Uterus (tissue), 4 donors: ENCODE results near the gene GJC2. TPM values are rescaled to one million over a fixed set of nuclear protein-coding genes. Genes with fewer than 3 reads are reported as not detected.

ENCODE experiments used
- DNase-seq, 2 donors: peaks; one replicate each; pipeline ENCODE4 v3.0.0-alpha.2; 2019 to 2020
- H3K27ac ChIP-seq, 2 donors: fragments of 200-600 bp; sonication (generic); 1 replicate in 1 of 2; 2 replicates in 1 of 2; pipeline ENCODE4 v1.5.1; 2016 to 2018
- H3K27me3 ChIP-seq, 2 donors: fragments of 200-600 bp; sonication (generic); one replicate each; pipeline ENCODE4 v1.5.1; 2018 to 2019; ENCODE audit warnings: control low read depth in 1 of 2
- H3K36me3 ChIP-seq, 2 donors: fragments of 200-600 bp; sonication (generic); one replicate each; pipeline ENCODE4 v1.5.1; 2019; ENCODE audit warnings: control low read depth in 1 of 2
- H3K4me1 ChIP-seq, 2 donors: fragments of 200-600 bp; sonication (generic); one replicate each; pipeline ENCODE4 v1.5.1; 2018 to 2019; ENCODE audit warnings: control low read depth in 1 of 2
- H3K4me3 ChIP-seq, 2 donors: fragments of 200-600 bp; sonication (generic); 1 replicate in 1 of 2; 2 replicates in 1 of 2; pipeline ENCODE4 v1.5.1; 2018 to 2019; ENCODE audit warnings: mild to moderate bottlenecking in 1 of 2
- H3K9me3 ChIP-seq, 2 donors: fragments of 200-600 bp; sonication (generic); one replicate each; pipeline ENCODE4 v1.5.1; 2019; ENCODE audit warnings: control low read depth in 1 of 2
- CTCF ChIP-seq, 4 experiments: fragments of 200-600 bp in 2 of 4; fragments of 450-650 bp in 2 of 4; sonication (generic) in 2 of 4; IDR thresholded peaks; one replicate each; pipeline ENCODE4 v1.5.1; 2016 to 2019; ENCODE audit warnings: antibody characterized with exemption in 4 of 4, mild to moderate bottlenecking in 2 of 4, moderate library complexity in 1 of 4
- POLR2A ChIP-seq, 2 donors: fragments of 450-650 bp; IDR thresholded peaks; one replicate each; pipeline ENCODE4 v1.6.1; 2016; ENCODE audit warnings: antibody characterized with exemption in 2 of 2, mild to moderate bottlenecking in 1 of 2, moderate library complexity in 1 of 2
- intact Hi-C: fragments of 100-400 bp; cut with DNase I; formaldehyde crosslinking; loops from one replicate; pipeline ENCODE4 v1.15.1; 2023; ENCODE audit warnings: low total_unique reads
- total RNA-seq, 4 donors: library from RNA; depleted of rRNA in 3 of 4; stranded (reverse); fragments of >200 nt in 3 of 4; gene quantifications; one replicate each; pipeline versions ENCODE4 v1.1.0 to v1.2.4, GENCODE V29; 2014 to 2023
- donor health status: DM: yes; HTN: yes; CAD: no.

Gene GJC2
- total RNA-seq, 4 donors from 2014 or later, result 2.6 to 25.8 (median 10.7) TPM

- TF ChIP-seq POLR2A (IDR thresholded peaks at IDR 0.05), result no peak
- no peak for TF ChIP-seq CTCF (IDR thresholded peaks at IDR 0.05)
- peaks cover 16 to 48% of the 10 kb centered on the region in 2 donors for H3K4me1 ChIP-seq
These were observed 2.5 kb upstream of the GJC2 start for GRCh38 chr1:228147151-228147693.

GRCh38 chr1:228147768-228148167 lies 2.0 kb upstream of the GJC2 start:
- no peak for TF ChIP-seq CTCF (IDR thresholded peaks at IDR 0.05)
- TF ChIP-seq POLR2A (IDR thresholded peaks at IDR 0.05), result no peak
- Histone ChIP-seq H3K27me3 (no peaks in the 10 kb centered on the region), H3K9me3 (no peaks in the 10 kb centered on the region), H3K4me1 (peaks cover 16 to 43% of the 10 kb centered on the region in 2 donors), H3K27ac (peak overlapping the region; percentile 88 to 91), H3K36me3 (no peaks in the 10 kb centered on the region), H3K4me3 (no peak overlapping the region)
- intact Hi-C loops, result no loop called here
- no peak for DNase-seq

More at GRCh38 chr1:228147151-228147693, 2.5 kb upstream of the GJC2 start:
- Histone ChIP-seq H3K36me3 (no peaks in the 10 kb centered on the region), H3K27ac (peak overlapping the region in 1 of 2 donors; percentile 88), H3K9me3 (no peaks in the 10 kb centered on the region), H3K27me3 (no peaks in the 10 kb centered on the region), H3K4me3 (no peak overlapping the region)
- intact Hi-C loops, result no loop called here
- no peak for DNase-seq

- Histone ChIP-seq H3K27me3 (no peaks in the 10 kb centered on the region), H3K36me3 (no peaks in the 10 kb centered on the region), H3K9me3 (no peaks in the 10 kb centered on the region), H3K4me3 (no peak overlapping the region), H3K4me1 (peaks cover 16 to 41% of the 10 kb centered on the region in 2 donors), H3K27ac (peak overlapping the region; percentile 88 to 91)
- intact Hi-C loops, result no loop called here
- peak; percentile 36 to 47 for DNase-seq
- TF ChIP-seq CTCF (IDR thresholded peaks at IDR 0.05) (no peak), POLR2A (IDR thresholded peaks at IDR 0.05) (no peak)
These were observed 1.4 kb upstream of the GJC2 start for GRCh38 chr1:228148196-228148861.

- intact Hi-C loops, result no loop called here
- H3K4me1 ChIP-seq, result peaks cover 16 to 36% of the 10 kb centered on the region in 2 donors
- H3K27me3 ChIP-seq, result no peaks in the 10 kb centered on the region
- TF ChIP-seq POLR2A (IDR thresholded peaks at IDR 0.05) (no peak), CTCF (IDR thresholded peaks at IDR 0.05) (no peak)
- no peak for DNase-seq
- peak overlapping the region; percentile 88 to 91 for H3K27ac ChIP-seq
- H3K4me3 ChIP-seq, result peak overlapping the region in 1 of 2 donors; percentile 29
- no peaks in the 10 kb centered on the region for H3K9me3 ChIP-seq
- H3K36me3 ChIP-seq, result no peaks in the 10 kb centered on the region
These were observed 760 bp upstream of the GJC2 start for GRCh38 chr1:228148935-228149405.

GRCh38 chr1:228150120-228150460 lies 360 bp downstream of the GJC2 start:
- Histone ChIP-seq H3K36me3 (no peaks in the 10 kb centered on the region), H3K27me3 (no peaks in the 10 kb centered on the region), H3K4me1 (peaks cover 16 to 36% of the 10 kb centered on the region in 2 donors), H3K4me3 (peak overlapping the region; percentile 29 to 34), H3K9me3 (no peaks in the 10 kb centered on the region), H3K27ac (peak overlapping the region; percentile 88 to 91)
- intact Hi-C loops, result no loop called here
- TF ChIP-seq POLR2A (IDR thresholded peaks at IDR 0.05) (no peak), CTCF (IDR thresholded peaks at IDR 0.05) (no peak)
- peak in 1 of 2 donors; percentile 45 for DNase-seq
